Spleen (tissue), 11 donors: ENCODE measurements around the gene PRKCE. TPM values are rescaled to one million over a fixed set of nuclear protein-coding genes. Genes with fewer than 3 reads are reported as not detected.
A peak's percentile ranks its signal among the peaks of the same experiment; 100 is the strongest.

Experiments
- DNase-seq: peaks from one replicate; pipeline ENCODE4 v3.0.0-alpha.2; 2020
- H3K27ac ChIP-seq, 8 donors: fragments of 200-600 bp; sonication (generic) in 7 of 8; 1 replicate in 4 of 8; 2 replicates in 4 of 8; pipeline versions ENCODE4 v1.5.0 to v1.8.0; 2016 to 2021; ENCODE audit warnings: inconsistent platforms in 4 of 8, mild to moderate bottlenecking in 4 of 8, moderate library complexity in 1 of 8
- H3K27me3 ChIP-seq, 7 donors: fragments of 200-600 bp; sonication (generic) in 6 of 7; replicated peaks in 1 of 7; 1 replicate in 4 of 7; 2 replicates in 3 of 7; pipeline versions ENCODE4 v1.5.0 to v1.8.0; 2016 to 2021; ENCODE audit warnings: inconsistent platforms in 3 of 7, mild to moderate bottlenecking in 1 of 7
- H3K36me3 ChIP-seq, 6 donors: fragments of 200-600 bp; sonication (generic) in 5 of 6; 1 replicate in 4 of 6; 2 replicates in 2 of 6; pipeline versions ENCODE4 v1.5.0 to v1.8.0; 2016 to 2021; ENCODE audit warnings: inconsistent platforms in 2 of 6
- H3K4me1 ChIP-seq, 6 donors: fragments of 200-600 bp; sonication (generic) in 5 of 6; 1 replicate in 3 of 6; 2 replicates in 3 of 6; pipeline versions ENCODE4 v1.5.0 to v1.8.0; 2016 to 2021; ENCODE audit warnings: inconsistent platforms in 3 of 6
- H3K4me3 ChIP-seq, 8 donors: fragments of 200-600 bp; sonication (generic) in 7 of 8; 1 replicate in 4 of 8; 2 replicates in 4 of 8; pipeline versions ENCODE4 v1.5.0 to v1.8.0; 2016 to 2021; ENCODE audit warnings: inconsistent platforms in 4 of 8, mild to moderate bottlenecking in 4 of 8, moderate library complexity in 2 of 8
- H3K9me3 ChIP-seq, 8 donors: fragments of 200-600 bp; sonication (generic) in 7 of 8; 1 replicate in 4 of 8; 2 replicates in 4 of 8; pipeline versions ENCODE4 v1.5.0 to v1.8.0; 2016 to 2021; ENCODE audit warnings: inconsistent platforms in 4 of 8
- POLR2A ChIP-seq, 3 donors: fragments of 450-650 bp; IDR thresholded peaks; one replicate each; pipeline ENCODE4 v1.5.1; 2017; ENCODE audit warnings: antibody characterized with exemption in 3 of 3, mild to moderate bottlenecking in 1 of 3
- POLR2AphosphoS5 ChIP-seq, 3 donors: sonication (generic); formaldehyde crosslinking; IDR thresholded peaks; one replicate each; pipeline ENCODE4 v1.5.1; 2017; ENCODE audit warnings: antibody characterized with exemption in 3 of 3
- WGBS, 5 donors: extraction: QIAGEN DNeasy Blood & Tissue Kit in 3 of 5; methylation state at CpG; one replicate each; pipeline versions ENCODE4 v1.1.5 to v1.1.7; 2013 to 2018; 5-methylcytosine and 5-hydroxymethylcytosine counted together
- intact Hi-C: fragments of 100-400 bp; cut with DNase I; formaldehyde crosslinking; loops from one replicate; pipeline ENCODE4 v1.15.0; 2023; ENCODE audit warnings: low total_unique reads
- polyA plus RNA-seq, 3 donors: library from polyadenylated mRNA; stranded (reverse); fragments of 200-250 nt; gene quantifications; one replicate each; pipeline ENCODE4 v1.2.1, GENCODE V29; 2013
- total RNA-seq, 7 donors: library from RNA; depleted of rRNA in 3 of 7; stranded (reverse); fragments of >200 nt in 3 of 7; fragmentation: NEBNext Ultra II Directional in 4 of 7; extraction: Animal tissue kit (Norgen Biotek cat#: 25700) in 4 of 7; gene quantifications; one replicate each; pipeline versions ENCODE4 v1.1.0 to v1.2.1, GENCODE V29; 2016 to 2021
- TF ChIP-seq, protein P1 (sequence below), 11 experiments: fragments of 200-600 bp in 7 of 11; fragments of 450-650 bp in 4 of 11; sonication (generic) in 4 of 11; IDR thresholded peaks in 8 of 11; conservative IDR thresholded peaks in 3 of 11; 1 replicate in 7 of 11; 2 replicates in 4 of 11; pipeline versions ENCODE4 v1.4.0 to v1.8.0; 2016 to 2021; ENCODE audit warnings: antibody characterized with exemption in 11 of 11, inconsistent platforms in 4 of 11, mild to moderate bottlenecking in 1 of 11
- donor health status: healthy with polysubstance abuse.
- donor health status: DM: no; HTN: no; CAD: no; lungs with moderate emphysema.
- donor health status: DM: no; HTN: no; CAD: no.
- donor health status: Bipolar disorder and iron deficiency.
- donor health status: healthy.
- donor health status: DM: no; HTN: no; CAD: no.
- donor health status: DM: yes; HTN: yes; CAD: no.

Gene PRKCE
- total and polyA plus RNA-seq, 10 donors = 2.5 to 43.6 (median 18.8) TPM

DNA sequence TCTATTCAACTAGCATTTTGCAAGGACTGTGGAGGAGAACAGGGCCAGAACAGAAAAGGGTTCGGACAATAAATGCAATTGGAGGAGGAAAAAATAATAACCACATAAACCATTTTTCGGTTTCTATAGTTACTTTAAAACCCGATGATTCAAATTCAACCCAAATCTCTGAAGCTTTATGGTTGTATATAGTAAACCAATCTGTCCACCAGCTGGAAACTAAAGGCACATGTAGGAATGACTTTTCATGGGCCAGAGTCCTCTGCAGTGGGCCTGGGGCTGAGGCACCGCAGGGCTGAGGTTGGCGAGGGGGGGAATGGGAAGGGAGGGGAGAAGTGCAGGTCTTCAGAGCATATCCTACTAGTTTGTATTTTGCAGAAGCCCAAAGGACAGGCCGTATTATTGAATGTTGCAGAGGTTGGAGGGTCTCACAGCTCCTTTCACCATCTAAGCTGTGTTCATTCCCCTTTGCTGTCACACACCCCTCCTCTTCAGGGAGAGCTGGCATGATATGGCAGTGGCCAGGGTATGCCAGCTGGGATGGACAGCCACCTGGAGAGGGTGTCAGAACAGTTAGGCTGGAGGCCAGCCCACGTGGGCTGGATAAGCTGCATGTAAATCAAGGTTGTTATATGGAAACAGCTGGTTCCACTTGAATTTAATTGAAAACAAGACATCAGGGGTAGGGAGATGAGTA, 267.1 kb downstream of the PRKCE start:
- 73 to 79% (median 78%) methylated on average over 7 of the region's 7 CpGs for WGBS, 5 donors
- TF ChIP-seq POLR2A (IDR thresholded peaks at IDR 0.05) (no peak), POLR2AphosphoS5 (IDR thresholded peaks at IDR 0.05) (no peak)
- TF ChIP-seq, protein P1, sequence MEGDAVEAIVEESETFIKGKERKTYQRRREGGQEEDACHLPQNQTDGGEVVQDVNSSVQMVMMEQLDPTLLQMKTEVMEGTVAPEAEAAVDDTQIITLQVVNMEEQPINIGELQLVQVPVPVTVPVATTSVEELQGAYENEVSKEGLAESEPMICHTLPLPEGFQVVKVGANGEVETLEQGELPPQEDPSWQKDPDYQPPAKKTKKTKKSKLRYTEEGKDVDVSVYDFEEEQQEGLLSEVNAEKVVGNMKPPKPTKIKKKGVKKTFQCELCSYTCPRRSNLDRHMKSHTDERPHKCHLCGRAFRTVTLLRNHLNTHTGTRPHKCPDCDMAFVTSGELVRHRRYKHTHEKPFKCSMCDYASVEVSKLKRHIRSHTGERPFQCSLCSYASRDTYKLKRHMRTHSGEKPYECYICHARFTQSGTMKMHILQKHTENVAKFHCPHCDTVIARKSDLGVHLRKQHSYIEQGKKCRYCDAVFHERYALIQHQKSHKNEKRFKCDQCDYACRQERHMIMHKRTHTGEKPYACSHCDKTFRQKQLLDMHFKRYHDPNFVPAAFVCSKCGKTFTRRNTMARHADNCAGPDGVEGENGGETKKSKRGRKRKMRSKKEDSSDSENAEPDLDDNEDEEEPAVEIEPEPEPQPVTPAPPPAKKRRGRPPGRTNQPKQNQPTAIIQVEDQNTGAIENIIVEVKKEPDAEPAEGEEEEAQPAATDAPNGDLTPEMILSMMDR (IDR thresholded peaks at IDR 0.05 in 8 of 11, conservative IDR thresholded peaks at IDR 0.05 in 3 of 11) = no peak
- no peaks in the 10 kb centered on the region for H3K27me3 ChIP-seq
- no peaks in the 10 kb centered on the region for H3K36me3 ChIP-seq
- no peak overlapping the region for H3K4me3 ChIP-seq
- peak overlapping the region in 3 of 8 donors; percentile 55 to 64 (median 58) for H3K27ac ChIP-seq
- H3K4me1 ChIP-seq = peaks cover 0 to 44% (median 11%) of the 10 kb centered on the region in 6 donors
- intact Hi-C loops = no loop called here
- no peak for DNase-seq
- no peaks in the 10 kb centered on the region for H3K9me3 ChIP-seq

- no peaks in the 10 kb centered on the region for H3K36me3 ChIP-seq
- no peak overlapping the region for H3K4me3 ChIP-seq
- no peaks in the 10 kb centered on the region for H3K27me3 ChIP-seq
- 33 to 49% (median 39%) methylated on average over 7 of the region's 7 CpGs for WGBS, 5 donors
- no peaks in the 10 kb centered on the region for H3K9me3 ChIP-seq
- TF ChIP-seq POLR2AphosphoS5 (IDR thresholded peaks at IDR 0.05) (no peak), POLR2A (IDR thresholded peaks at IDR 0.05) (no peak)
- TF ChIP-seq, protein P1 (IDR thresholded peaks at IDR 0.05 in 8 of 11, conservative IDR thresholded peaks at IDR 0.05 in 3 of 11) = no peak
- H3K4me1 ChIP-seq = peaks cover 0 to 44% (median 11%) of the 10 kb centered on the region in 6 donors
- intact Hi-C loops = no loop called here
- peak overlapping the region in 3 of 8 donors; percentile 55 to 64 (median 58) for H3K27ac ChIP-seq
- DNase-seq = no peak
Measured at GRCh38 chr2:45919160-45919650, 267.7 kb downstream of the PRKCE start.

GRCh38 chr2:45919711-45920111, 268.2 kb downstream of the PRKCE start:
- TF ChIP-seq POLR2A (IDR thresholded peaks at IDR 0.05) (no peak), POLR2AphosphoS5 (IDR thresholded peaks at IDR 0.05) (no peak)
- TF ChIP-seq, protein P1 (IDR thresholded peaks at IDR 0.05 in 8 of 11, conservative IDR thresholded peaks at IDR 0.05 in 3 of 11) = no peak

DNA sequence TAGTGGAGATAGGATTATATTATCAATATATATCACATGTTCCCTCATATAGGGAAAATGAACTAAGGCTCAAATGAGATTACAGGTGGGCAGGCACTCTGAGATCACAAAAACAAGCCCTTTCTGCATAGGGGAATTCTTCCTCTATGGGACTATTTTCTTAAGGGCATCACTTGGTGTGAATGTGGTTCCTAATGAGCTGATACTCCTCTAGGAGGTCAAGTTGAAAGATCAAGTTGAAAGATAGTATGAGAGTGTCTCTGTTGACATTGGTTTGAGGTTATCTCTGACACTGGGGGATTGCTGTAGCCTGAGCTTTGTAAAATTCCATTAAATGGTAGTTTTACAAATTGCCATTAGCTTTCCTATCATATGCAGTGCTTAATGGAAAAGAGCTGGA, 270.4 kb downstream of the PRKCE start:
- intact Hi-C loops = no loop called here
- no peak overlapping the region for H3K27ac ChIP-seq
- no peak overlapping the region for H3K4me3 ChIP-seq
- TF ChIP-seq POLR2AphosphoS5 (IDR thresholded peaks at IDR 0.05) (no peak), POLR2A (IDR thresholded peaks at IDR 0.05) (no peak)
- TF ChIP-seq, protein P1 (IDR thresholded peaks at IDR 0.05 in 8 of 11, conservative IDR thresholded peaks at IDR 0.05 in 3 of 11) = no peak
- no peaks in the 10 kb centered on the region for H3K9me3 ChIP-seq
- no peaks in the 10 kb centered on the region for H3K27me3 ChIP-seq
- H3K36me3 ChIP-seq = no peaks in the 10 kb centered on the region
- DNase-seq = no peak
- H3K4me1 ChIP-seq = peaks cover 0 to 26% (median 11%) of the 10 kb centered on the region in 6 donors

More at GRCh38 chr2:45919711-45920111, 268.2 kb downstream of the PRKCE start:
- 49 to 70% (median 64%) methylated on average over 3 of the region's 3 CpGs for WGBS, 5 donors
- no peaks in the 10 kb centered on the region for H3K27me3 ChIP-seq
- H3K4me3 ChIP-seq = no peak overlapping the region
- DNase-seq = no peak
- H3K9me3 ChIP-seq = no peaks in the 10 kb centered on the region
- no peaks in the 10 kb centered on the region for H3K36me3 ChIP-seq
- intact Hi-C loops = no loop called here
- H3K4me1 ChIP-seq = peaks cover 0 to 39% (median 11%) of the 10 kb centered on the region in 6 donors
- H3K27ac ChIP-seq = peak overlapping the region in 3 of 8 donors; percentile 55 to 64 (median 58)
